Measurements from ENCODE around the gene CAST.

DNA sequence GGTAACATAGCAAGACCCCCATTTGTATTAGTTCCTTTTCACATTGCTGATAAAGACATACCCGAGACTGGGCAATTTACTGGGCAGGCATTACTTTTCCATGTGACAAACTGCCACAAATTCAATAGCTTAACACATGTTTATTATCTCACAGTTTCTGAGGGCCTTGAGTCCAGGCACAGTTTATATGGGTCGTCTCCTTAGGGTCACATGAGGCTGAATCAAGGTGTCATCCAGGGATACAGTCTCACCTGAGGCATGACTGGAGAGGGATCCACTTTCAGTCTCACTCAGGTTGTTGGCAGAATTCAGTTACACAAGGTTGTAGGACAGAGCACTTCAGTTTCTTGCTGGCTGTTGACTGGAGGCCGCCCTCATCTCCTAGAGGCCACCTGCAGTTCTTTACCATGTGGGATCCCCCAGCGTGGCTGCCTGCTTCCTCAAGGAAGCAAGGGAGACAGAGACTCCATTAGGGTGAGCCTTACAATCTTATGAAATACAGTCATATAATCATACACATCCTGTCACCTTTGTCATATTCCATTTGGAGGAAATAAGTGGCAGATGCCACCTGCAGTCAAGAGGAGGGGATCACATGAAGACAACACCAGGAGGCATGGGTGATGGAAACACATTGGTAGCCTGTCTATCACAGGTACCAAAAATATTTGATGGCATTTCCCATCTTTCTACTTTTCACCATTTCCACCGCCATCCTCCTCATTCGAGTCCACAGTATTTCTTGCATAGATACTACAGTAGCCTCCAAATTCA is 160.7 kb downstream of the CAST start:
- TF ChIP-seq, protein P1, sequence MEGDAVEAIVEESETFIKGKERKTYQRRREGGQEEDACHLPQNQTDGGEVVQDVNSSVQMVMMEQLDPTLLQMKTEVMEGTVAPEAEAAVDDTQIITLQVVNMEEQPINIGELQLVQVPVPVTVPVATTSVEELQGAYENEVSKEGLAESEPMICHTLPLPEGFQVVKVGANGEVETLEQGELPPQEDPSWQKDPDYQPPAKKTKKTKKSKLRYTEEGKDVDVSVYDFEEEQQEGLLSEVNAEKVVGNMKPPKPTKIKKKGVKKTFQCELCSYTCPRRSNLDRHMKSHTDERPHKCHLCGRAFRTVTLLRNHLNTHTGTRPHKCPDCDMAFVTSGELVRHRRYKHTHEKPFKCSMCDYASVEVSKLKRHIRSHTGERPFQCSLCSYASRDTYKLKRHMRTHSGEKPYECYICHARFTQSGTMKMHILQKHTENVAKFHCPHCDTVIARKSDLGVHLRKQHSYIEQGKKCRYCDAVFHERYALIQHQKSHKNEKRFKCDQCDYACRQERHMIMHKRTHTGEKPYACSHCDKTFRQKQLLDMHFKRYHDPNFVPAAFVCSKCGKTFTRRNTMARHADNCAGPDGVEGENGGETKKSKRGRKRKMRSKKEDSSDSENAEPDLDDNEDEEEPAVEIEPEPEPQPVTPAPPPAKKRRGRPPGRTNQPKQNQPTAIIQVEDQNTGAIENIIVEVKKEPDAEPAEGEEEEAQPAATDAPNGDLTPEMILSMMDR (IDR thresholded peaks at IDR 0.05; ENCODE audit: insufficient read depth, low read depth, low read length), result no peak
- no peak for TF ChIP-seq EZH2 (IDR thresholded peaks at IDR 0.05; ENCODE audit: insufficient read depth, low read length)

Data from astrocyte (in vitro differentiated cells and primary cell).